Stimulated activated CD4-positive, alpha-beta T cell treated with anti-CD3 and anti-CD28 coated beads, Interleukin-12 subunit alpha, Interleukin-12 subunit beta, amount 100 ng/mL, for 24 hours (primary cell): ENCODE data around the gene CELA2B.
"Not testable (repeated sequence)": the region's sequence is repeated elsewhere in the genome, so short reads cannot be mapped to it uniquely, and the experiment has no call there.

Experiments used
- DNase-seq, 2 experiments: peaks; one replicate each; pipeline ENCODE4 v3.0.0-alpha.2; 2020; ENCODE audit warnings: low read depth in 2 of 2

Gene CELA2B

DNA sequence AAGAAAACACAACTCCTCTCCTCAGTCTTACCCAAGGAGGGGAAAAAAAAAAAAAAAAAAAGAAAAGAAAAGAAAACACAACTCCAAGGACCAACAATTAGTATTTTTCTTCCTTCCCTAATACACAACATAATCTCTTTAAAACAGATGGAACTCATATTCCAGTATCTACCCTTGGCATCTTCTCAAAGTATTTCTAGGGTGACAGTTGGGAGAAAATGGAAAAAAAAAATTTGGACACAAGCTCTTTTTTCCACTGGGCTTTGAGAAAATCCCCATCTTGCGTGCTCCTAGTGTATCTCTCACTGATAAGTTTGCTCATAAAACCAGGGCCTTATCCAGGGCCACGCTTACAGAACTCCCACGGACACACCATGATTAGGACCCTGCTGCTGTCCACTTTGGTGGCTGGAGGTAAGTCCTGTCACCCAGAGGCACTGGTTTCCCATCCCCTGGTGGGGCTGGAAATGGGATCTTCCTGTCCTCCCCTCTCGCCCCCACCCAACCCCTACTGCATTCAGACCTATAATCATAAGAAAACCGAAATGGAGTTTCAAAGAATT lies at the start of gene CELA2B:
CELA2B (plus strand) TSS at position 353 of the 563 bp plus-strand sequence; CDS start at position 375, 22 bp downstream.
- no peak for DNase-seq

DNA sequence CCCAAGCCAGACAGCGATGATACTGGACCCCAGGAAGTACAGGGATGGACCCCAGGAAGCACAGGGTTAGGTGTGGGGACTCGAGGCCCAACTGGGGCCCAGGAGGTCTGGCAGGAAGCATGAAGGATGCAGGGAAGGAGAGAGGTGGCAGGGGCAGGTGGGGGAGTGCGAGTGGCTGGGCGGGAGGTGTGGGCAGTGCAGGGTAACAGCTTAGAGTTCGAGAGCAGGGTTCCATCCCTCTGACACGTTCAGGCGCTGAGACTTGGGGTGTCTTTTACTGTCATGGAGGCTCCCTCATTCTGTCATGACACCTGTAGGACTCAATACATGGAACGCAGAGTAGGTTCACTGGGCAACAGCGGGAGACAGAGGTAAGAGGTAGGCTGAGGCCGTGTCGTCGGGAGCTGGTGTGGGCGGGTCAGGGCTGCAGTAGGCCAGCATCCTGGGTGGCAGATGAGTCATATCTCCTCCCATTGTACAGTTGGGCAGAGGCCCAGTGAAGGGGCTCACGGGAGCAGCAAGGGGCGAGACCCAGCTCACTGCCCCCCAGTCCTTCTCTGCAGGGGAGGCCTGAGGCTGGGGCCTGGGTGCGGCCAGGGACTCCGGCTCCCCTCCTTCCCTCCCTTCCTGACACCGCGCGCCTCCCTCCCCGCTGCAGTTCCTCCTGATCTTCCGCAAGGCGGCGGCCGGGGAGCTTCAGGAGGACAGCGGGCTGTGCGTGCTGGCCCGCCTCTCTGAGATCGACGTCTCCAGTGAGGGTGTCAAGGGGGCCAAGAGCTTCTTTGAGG lies 49.2 kb upstream of the CELA2B start:
- no peak for DNase-seq

DNA sequence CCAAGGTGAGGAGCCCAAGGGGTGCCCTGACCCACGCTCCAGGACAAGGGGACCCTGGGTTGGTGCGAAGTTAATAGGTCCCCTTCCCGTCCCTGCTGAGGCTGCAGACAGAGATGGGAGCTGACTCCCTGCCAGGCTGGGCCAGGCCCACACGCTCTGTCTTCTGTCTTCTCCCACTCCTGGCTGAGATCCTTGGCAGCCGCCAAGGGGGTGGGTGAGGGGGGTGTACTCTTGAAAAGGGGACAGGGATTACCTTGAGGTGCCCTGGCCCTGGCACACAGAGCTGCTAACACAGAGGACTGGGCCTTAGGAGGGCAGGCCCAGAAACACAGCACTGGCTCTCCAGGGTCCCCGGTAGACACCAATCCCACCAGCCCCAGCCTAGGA lies 48.6 kb upstream of the CELA2B start:
- no peak for DNase-seq

GRCh38 chr1:15428252-15428651 lies 47.7 kb upstream of the CELA2B start:
- DNase-seq: not testable (repeated sequence)

GRCh38 chr1:15428815-15429435 lies 47.0 kb upstream of the CELA2B start:
- DNase-seq: no peak

GRCh38 chr1:15429701-15430149 lies 46.2 kb upstream of the CELA2B start:
- no peak for DNase-seq

- DNase-seq: peak; percentile 41 to 73
These were observed 44.9 kb upstream of the CELA2B start for GRCh38 chr1:15430787-15431570.

DNA sequence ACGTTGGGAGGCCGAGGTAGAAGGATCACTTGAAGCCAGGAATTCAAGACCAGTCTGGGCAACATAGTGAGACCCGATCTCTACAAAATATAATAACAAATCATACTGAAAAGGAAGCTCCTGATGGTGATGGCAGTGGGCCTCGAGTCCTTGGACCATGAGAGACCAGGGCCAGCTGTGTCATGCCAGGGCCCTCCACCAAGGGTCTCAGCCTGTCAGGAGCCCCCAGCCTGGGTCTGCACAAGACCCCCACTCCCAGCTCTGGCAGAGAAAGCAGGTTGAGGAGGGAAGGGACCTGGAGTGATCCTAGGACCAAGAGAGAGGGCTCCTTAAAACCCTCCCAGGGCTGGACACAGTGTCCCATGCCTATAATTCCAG lies 44.3 kb upstream of the CELA2B start:
- DNase-seq: no peak

GRCh38 chr1:15432324-15432723 lies 43.6 kb upstream of the CELA2B start:
- no peak for DNase-seq

GRCh38 chr1:15433471-15433870 lies 42.4 kb upstream of the CELA2B start:
- DNase-seq: no peak

- DNase-seq: not testable (repeated sequence)
These were observed 41.2 kb upstream of the CELA2B start for GRCh38 chr1:15434739-15435138.

GRCh38 chr1:15435239-15436077 lies 40.4 kb upstream of the CELA2B start:
- no peak for DNase-seq

GRCh38 chr1:15436881-15437442 lies 38.9 kb upstream of the CELA2B start:
- no peak for DNase-seq

DNA sequence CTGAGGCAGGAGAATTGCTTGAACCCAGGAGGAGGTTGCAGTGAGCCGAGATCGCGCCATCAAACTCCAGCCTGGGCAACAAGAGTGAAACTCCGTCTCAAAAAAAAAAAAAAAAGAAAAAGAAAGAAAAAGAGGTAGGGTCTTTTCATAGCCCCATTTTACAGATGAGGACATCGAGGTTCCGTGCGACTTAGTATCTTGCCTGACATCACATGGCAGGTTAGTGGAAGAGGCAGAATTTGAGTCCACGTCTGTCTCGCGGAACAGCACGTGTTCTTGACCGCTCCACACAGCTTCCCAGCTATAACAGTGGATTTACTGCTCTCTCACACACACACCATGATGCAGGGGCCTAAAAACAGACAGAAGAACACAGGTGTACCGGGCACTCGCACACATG lies 36.6 kb upstream of the CELA2B start:
- no peak for DNase-seq

DNA sequence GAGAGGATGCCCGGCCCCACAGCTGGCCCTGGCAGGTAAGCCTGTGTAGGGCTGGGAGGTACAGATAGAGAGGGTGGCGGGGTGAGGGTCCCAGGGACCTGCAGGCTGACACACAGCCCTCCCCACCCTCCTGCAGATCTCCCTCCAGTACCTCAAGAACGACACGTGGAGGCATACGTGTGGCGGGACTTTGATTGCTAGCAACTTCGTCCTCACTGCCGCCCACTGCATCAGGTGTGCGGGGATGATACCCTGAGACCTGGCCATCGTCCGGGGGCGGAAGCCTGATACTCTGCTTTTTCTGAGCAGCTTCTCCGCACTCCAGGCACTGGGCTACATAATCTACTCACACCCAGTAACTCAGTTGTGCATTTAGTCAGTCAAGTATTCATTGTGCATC lies 35.5 kb upstream of the CELA2B start:
- DNase-seq: no peak

- DNase-seq: no peak
These were observed 34.7 kb upstream of the CELA2B start for GRCh38 chr1:15441247-15441646.

DNA sequence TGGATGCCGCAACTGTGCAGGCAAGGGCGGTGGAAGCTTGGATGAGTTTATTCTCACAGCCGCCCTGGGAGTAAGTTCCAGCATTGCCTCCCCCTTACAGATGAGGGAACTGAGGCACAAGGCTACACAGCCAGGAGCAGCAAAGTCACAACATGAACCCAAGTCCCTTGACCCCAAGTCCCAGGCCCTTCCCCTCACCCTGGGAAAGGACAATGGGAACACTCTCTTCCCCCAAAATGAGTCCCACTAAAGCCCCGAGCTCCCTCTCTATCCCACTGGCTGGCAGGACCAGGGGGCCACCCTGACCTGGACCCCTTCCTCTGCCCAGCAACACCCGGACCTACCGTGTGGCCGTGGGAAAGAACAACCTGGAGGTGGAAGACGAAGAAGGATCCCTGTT lies 33.8 kb upstream of the CELA2B start:
- DNase-seq: no peak

GRCh38 chr1:15442759-15443158 lies 33.1 kb upstream of the CELA2B start:
- DNase-seq: no peak

DNA sequence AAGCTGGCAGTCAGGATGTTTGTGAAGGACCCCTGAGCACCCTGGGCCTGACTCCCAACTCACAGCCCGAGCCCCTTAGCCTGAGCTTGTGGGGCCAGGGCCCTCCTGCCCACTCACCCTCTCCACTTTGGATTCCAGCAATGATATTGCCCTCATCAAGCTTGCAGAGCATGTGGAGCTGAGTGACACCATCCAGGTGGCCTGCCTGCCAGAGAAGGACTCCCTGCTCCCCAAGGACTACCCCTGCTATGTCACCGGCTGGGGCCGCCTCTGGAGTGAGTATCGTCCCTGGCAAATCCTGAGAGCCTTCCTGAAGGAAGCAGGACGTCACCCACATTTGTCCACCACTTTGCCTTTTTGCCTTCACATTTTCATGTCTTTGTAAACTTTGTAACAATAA lies 32.6 kb upstream of the CELA2B start:
- no peak for DNase-seq

GRCh38 chr1:15444468-15445389 lies 31.2 kb upstream of the CELA2B start:
- no peak for DNase-seq
